ENCODE results near the gene AACS. TPM values are rescaled to one million over a fixed set of nuclear protein-coding genes. Genes with fewer than 3 reads are reported as not detected.

AACS gene
- total RNA-seq, 1 donor: 3.8 TPM

- H3K4me1 ChIP-seq (ENCODE audit: insufficient read depth, low read length): no peaks in the 10 kb centered on the region
- no peak overlapping the region for H3K4me3 ChIP-seq (ENCODE audit: low read length)
- H3K27me3 ChIP-seq (ENCODE audit: insufficient read depth, low read length): no peaks in the 10 kb centered on the region
- no peaks in the 10 kb centered on the region for H3K9me3 ChIP-seq (ENCODE audit: low read depth, low read length)
These were observed 97.3 kb downstream of the AACS start for GRCh38 chr12:125162489-125163028.

- no peaks in the 10 kb centered on the region for H3K9me3 ChIP-seq (ENCODE audit: low read depth, low read length)
- no peaks in the 10 kb centered on the region for H3K4me1 ChIP-seq (ENCODE audit: insufficient read depth, low read length)
- H3K4me3 ChIP-seq (ENCODE audit: low read length): no peak overlapping the region
- no peaks in the 10 kb centered on the region for H3K27me3 ChIP-seq (ENCODE audit: insufficient read depth, low read length)
These were observed 97.9 kb downstream of the AACS start for GRCh38 chr12:125163148-125163547.

GRCh38 chr12:125164541-125164940 lies 99.3 kb downstream of the AACS start:
- Histone ChIP-seq H3K9me3 (ENCODE audit: low read depth, low read length) (no peaks in the 10 kb centered on the region), H3K4me3 (ENCODE audit: low read length) (no peak overlapping the region), H3K4me1 (ENCODE audit: insufficient read depth, low read length) (no peaks in the 10 kb centered on the region), H3K27me3 (ENCODE audit: insufficient read depth, low read length) (no peaks in the 10 kb centered on the region)

GRCh38 chr12:125166041-125166440 lies 100.8 kb downstream of the AACS start:
- Histone ChIP-seq H3K4me1 (ENCODE audit: insufficient read depth, low read length) (no peaks in the 10 kb centered on the region), H3K4me3 (ENCODE audit: low read length) (no peak overlapping the region), H3K27me3 (ENCODE audit: insufficient read depth, low read length) (no peaks in the 10 kb centered on the region), H3K9me3 (ENCODE audit: low read depth, low read length) (no peaks in the 10 kb centered on the region)

GRCh38 chr12:125167658-125168057 lies 102.4 kb downstream of the AACS start:
- H3K27me3 ChIP-seq (ENCODE audit: insufficient read depth, low read length): no peaks in the 10 kb centered on the region
- no peak overlapping the region for H3K4me3 ChIP-seq (ENCODE audit: low read length)
- H3K4me1 ChIP-seq (ENCODE audit: insufficient read depth, low read length): no peaks in the 10 kb centered on the region
- no peaks in the 10 kb centered on the region for H3K9me3 ChIP-seq (ENCODE audit: low read depth, low read length)

- H3K4me3 ChIP-seq (ENCODE audit: low read length): no peak overlapping the region
- no peaks in the 10 kb centered on the region for H3K27me3 ChIP-seq (ENCODE audit: insufficient read depth, low read length)
- no peaks in the 10 kb centered on the region for H3K4me1 ChIP-seq (ENCODE audit: insufficient read depth, low read length)
- H3K9me3 ChIP-seq (ENCODE audit: low read depth, low read length): no peaks in the 10 kb centered on the region
These were observed 104.2 kb downstream of the AACS start for GRCh38 chr12:125169451-125169850.

GRCh38 chr12:125169870-125170269 lies 104.6 kb downstream of the AACS start:
- Histone ChIP-seq H3K9me3 (ENCODE audit: low read depth, low read length) (no peaks in the 10 kb centered on the region), H3K4me1 (ENCODE audit: insufficient read depth, low read length) (no peaks in the 10 kb centered on the region), H3K27me3 (ENCODE audit: insufficient read depth, low read length) (no peaks in the 10 kb centered on the region), H3K4me3 (ENCODE audit: low read length) (no peak overlapping the region)

GRCh38 chr12:125171267-125171666 lies 106.0 kb downstream of the AACS start:
- no peak overlapping the region for H3K4me3 ChIP-seq (ENCODE audit: low read length)
- no peaks in the 10 kb centered on the region for H3K9me3 ChIP-seq (ENCODE audit: low read depth, low read length)
- no peaks in the 10 kb centered on the region for H3K27me3 ChIP-seq (ENCODE audit: insufficient read depth, low read length)
- no peaks in the 10 kb centered on the region for H3K4me1 ChIP-seq (ENCODE audit: insufficient read depth, low read length)

- Histone ChIP-seq H3K27me3 (ENCODE audit: insufficient read depth, low read length) (no peaks in the 10 kb centered on the region), H3K4me3 (ENCODE audit: low read length) (no peak overlapping the region), H3K9me3 (ENCODE audit: low read depth, low read length) (no peaks in the 10 kb centered on the region), H3K4me1 (ENCODE audit: insufficient read depth, low read length) (no peaks in the 10 kb centered on the region)
These were observed 107.1 kb downstream of the AACS start for GRCh38 chr12:125172231-125172850.

- Histone ChIP-seq H3K9me3 (ENCODE audit: low read depth, low read length) (no peaks in the 10 kb centered on the region), H3K4me1 (ENCODE audit: insufficient read depth, low read length) (no peaks in the 10 kb centered on the region), H3K27me3 (ENCODE audit: insufficient read depth, low read length) (no peaks in the 10 kb centered on the region), H3K4me3 (ENCODE audit: low read length) (no peak overlapping the region)
These were observed 110.3 kb downstream of the AACS start for GRCh38 chr12:125175576-125175975.

- no peaks in the 10 kb centered on the region for H3K9me3 ChIP-seq (ENCODE audit: low read depth, low read length)
- peaks cover 3% of the 10 kb centered on the region for H3K4me1 ChIP-seq (ENCODE audit: insufficient read depth, low read length)
- H3K27me3 ChIP-seq (ENCODE audit: insufficient read depth, low read length): peaks cover 6% of the 10 kb centered on the region
- no peak overlapping the region for H3K4me3 ChIP-seq (ENCODE audit: low read length)
These were observed 113.0 kb downstream of the AACS start for GRCh38 chr12:125178222-125178621.

- peaks cover 25% of the 10 kb centered on the region for H3K27me3 ChIP-seq (ENCODE audit: insufficient read depth, low read length)
- no peak overlapping the region for H3K4me3 ChIP-seq (ENCODE audit: low read length)
- peaks cover 5% of the 10 kb centered on the region for H3K4me1 ChIP-seq (ENCODE audit: insufficient read depth, low read length)
- H3K9me3 ChIP-seq (ENCODE audit: low read depth, low read length): no peaks in the 10 kb centered on the region
These were observed 114.9 kb downstream of the AACS start for GRCh38 chr12:125180144-125180543.

- no peaks in the 10 kb centered on the region for H3K9me3 ChIP-seq (ENCODE audit: low read depth, low read length)
- peaks cover 32% of the 10 kb centered on the region for H3K27me3 ChIP-seq (ENCODE audit: insufficient read depth, low read length)
- H3K4me1 ChIP-seq (ENCODE audit: insufficient read depth, low read length): peaks cover 5% of the 10 kb centered on the region
- H3K4me3 ChIP-seq (ENCODE audit: low read length): no peak overlapping the region
These were observed 115.9 kb downstream of the AACS start for GRCh38 chr12:125181107-125181506.

GRCh38 chr12:125183187-125184067 lies 118.2 kb downstream of the AACS start:
- Histone ChIP-seq H3K4me3 (ENCODE audit: low read length) (no peak overlapping the region), H3K9me3 (ENCODE audit: low read depth, low read length) (no peaks in the 10 kb centered on the region), H3K27me3 (ENCODE audit: insufficient read depth, low read length) (peaks cover 43% of the 10 kb centered on the region), H3K4me1 (ENCODE audit: insufficient read depth, low read length) (peaks cover 5% of the 10 kb centered on the region)

GRCh38 chr12:125184213-125184967 lies 119.2 kb downstream of the AACS start:
- Histone ChIP-seq H3K4me3 (ENCODE audit: low read length) (no peak overlapping the region), H3K4me1 (ENCODE audit: insufficient read depth, low read length) (peaks cover 5% of the 10 kb centered on the region), H3K27me3 (ENCODE audit: insufficient read depth, low read length) (peaks cover 53% of the 10 kb centered on the region), H3K9me3 (ENCODE audit: low read depth, low read length) (no peaks in the 10 kb centered on the region)
